ENCODE data around the gene SP2.
A peak's percentile ranks its signal among the peaks of the same experiment; 100 is the strongest.

SP2 gene

GRCh38 chr17:47964856-47965255, 68.8 kb downstream of the SP2 start:
- ATAC-seq (ENCODE audit: low read depth) (no peak), DNase-seq (ENCODE audit: low spot score) (no peak)
- no peak for TF ChIP-seq CTCF (IDR thresholded peaks at IDR 0.05; ENCODE audit: poor library complexity, severe bottlenecking)
- Histone ChIP-seq H3K9me3 (ENCODE audit: severe bottlenecking) (no peaks in the 10 kb centered on the region), H3K4me1 (ENCODE audit: insufficient read depth, poor library complexity, severe bottlenecking) (peaks cover 13% of the 10 kb centered on the region), H3K4me3 (ENCODE audit: severe bottlenecking) (no peak overlapping the region), H3K27me3 (ENCODE audit: insufficient read depth, poor library complexity, severe bottlenecking) (no peaks in the 10 kb centered on the region), H3K27ac (ENCODE audit: poor library complexity, severe bottlenecking) (no peak overlapping the region), H3K36me3 (ENCODE audit: low read depth) (no peaks in the 10 kb centered on the region)

- Histone ChIP-seq H3K9me3 (ENCODE audit: severe bottlenecking) (no peaks in the 10 kb centered on the region), H3K27ac (ENCODE audit: poor library complexity, severe bottlenecking) (peak overlapping the region; percentile 87), H3K4me3 (ENCODE audit: severe bottlenecking) (no peak overlapping the region), H3K4me1 (ENCODE audit: insufficient read depth, poor library complexity, severe bottlenecking) (peaks cover 16% of the 10 kb centered on the region), H3K36me3 (ENCODE audit: low read depth) (no peaks in the 10 kb centered on the region), H3K27me3 (ENCODE audit: insufficient read depth, poor library complexity, severe bottlenecking) (no peaks in the 10 kb centered on the region)
- no peak for ATAC-seq (ENCODE audit: low read depth)
- no peak for TF ChIP-seq CTCF (IDR thresholded peaks at IDR 0.05; ENCODE audit: poor library complexity, severe bottlenecking)
- no peak for DNase-seq (ENCODE audit: low spot score)
Measured at GRCh38 chr17:47966079-47966519, 70.1 kb downstream of the SP2 start.

- peak; percentile 80 for DNase-seq (ENCODE audit: low spot score)
- Histone ChIP-seq H3K4me1 (ENCODE audit: insufficient read depth, poor library complexity, severe bottlenecking) (peaks cover 21% of the 10 kb centered on the region), H3K36me3 (ENCODE audit: low read depth) (peaks cover under 1% of the 10 kb centered on the region; the same call in 1 of the 2 replicates), H3K27me3 (ENCODE audit: insufficient read depth, poor library complexity, severe bottlenecking) (no peaks in the 10 kb centered on the region), H3K27ac (ENCODE audit: poor library complexity, severe bottlenecking) (peak overlapping the region; percentile 87), H3K4me3 (ENCODE audit: severe bottlenecking) (no peak overlapping the region), H3K9me3 (ENCODE audit: severe bottlenecking) (no peaks in the 10 kb centered on the region)
- ATAC-seq (ENCODE audit: low read depth) = peak; percentile 69
- no peak for TF ChIP-seq CTCF (IDR thresholded peaks at IDR 0.05; ENCODE audit: poor library complexity, severe bottlenecking)
Measured at GRCh38 chr17:47967607-47968252, 71.7 kb downstream of the SP2 start.

- H3K4me3 ChIP-seq (ENCODE audit: severe bottlenecking) = no peak overlapping the region
- H3K9me3 ChIP-seq (ENCODE audit: severe bottlenecking) = no peaks in the 10 kb centered on the region
- TF ChIP-seq CTCF (IDR thresholded peaks at IDR 0.05; ENCODE audit: poor library complexity, severe bottlenecking) = no peak
- H3K36me3 ChIP-seq (ENCODE audit: low read depth) = peaks cover 12% of the 10 kb centered on the region
- ATAC-seq (ENCODE audit: low read depth) (no peak), DNase-seq (ENCODE audit: low spot score) (no peak)
- H3K27me3 ChIP-seq (ENCODE audit: insufficient read depth, poor library complexity, severe bottlenecking) = no peaks in the 10 kb centered on the region
- H3K27ac ChIP-seq (ENCODE audit: poor library complexity, severe bottlenecking) = peak overlapping the region; percentile 87
- H3K4me1 ChIP-seq (ENCODE audit: insufficient read depth, poor library complexity, severe bottlenecking) = peaks cover 21% of the 10 kb centered on the region
Measured at GRCh38 chr17:47968836-47969235, 72.8 kb downstream of the SP2 start.
